Activated naive CD4-positive, alpha-beta T cell treated with anti-CD3 and anti-CD28 coated beads for 36 hours (primary cell): ENCODE data around the gene TMEM203. TPM values are rescaled to one million over a fixed set of nuclear protein-coding genes. Genes with fewer than 3 reads are reported as not detected.

Source experiments
- CTCF ChIA-PET: fragments of 350-600 bp; sonication (Branson Sonifier 250); formaldehyde crosslinking; loops from one replicate; lab custom pipeline; 2021; ENCODE audit warnings: antibody characterized with exemption; lab: Charles Lee
- DNase-seq: peaks from one replicate; pipeline ENCODE4 v3.0.0-alpha.2; 2020
- H3K27ac Mint-ChIP-seq: one replicate; pipeline ENCODE4 v1.8.0; 2021; ENCODE audit warnings: mild to moderate bottlenecking, mixed read lengths
- H3K27me3 Mint-ChIP-seq: one replicate; pipeline ENCODE4 v1.8.0; 2021; ENCODE audit warnings: low read depth, mixed read lengths
- H3K36me3 Mint-ChIP-seq: one replicate; pipeline ENCODE4 v1.8.0; 2021; ENCODE audit warnings: low read depth, mixed read lengths
- H3K4me1 Mint-ChIP-seq: one replicate; pipeline ENCODE4 v1.8.0; 2021; ENCODE audit warnings: low read depth, mixed read lengths
- H3K4me3 Mint-ChIP-seq: one replicate; pipeline ENCODE4 v1.8.0; 2021; ENCODE audit warnings: mild to moderate bottlenecking, moderate library complexity, mixed read lengths
- H3K9me3 Mint-ChIP-seq: one replicate; pipeline ENCODE4 v1.8.0; 2021; ENCODE audit warnings: mixed read lengths
- intact Hi-C: fragments of 100-400 bp; cut with micrococcal nuclease; formaldehyde crosslinking; loops from one replicate; pipeline ENCODE4 v1.15.1; 2023
- total RNA-seq, 2 experiments: library from RNA; stranded (reverse); gene quantifications; one replicate each; pipeline ENCODE4 v1.2.3, GENCODE V29; 2021

The TMEM203 gene
- 10 to 100 TPM; 21.8 to 23.2 TPM for total RNA-seq

- H3K27ac Mint-ChIP-seq: peak within 1 kb of the TSS; percentile 84
- peaks cover 25% of the 10 kb centered on the region for H3K36me3 Mint-ChIP-seq
- CTCF ChIA-PET: interaction anchor here (1.6 kb wide), 1 partner anchor 12 kb away, joined by 5 read pairs; a partner anchor contains a TSS
- H3K4me3 Mint-ChIP-seq: peak within 1 kb of the TSS; percentile 92
- intact Hi-C loops: loop anchor here (1.0 to 2.0 kb wide), 3 partner anchors 17 to 55 kb away; partner anchors contain the start of genes ANAPC2 and SSNA1
- peaks cover 54% of the 10 kb centered on the region for H3K4me1 Mint-ChIP-seq
- H3K9me3 Mint-ChIP-seq: no peaks in the 10 kb centered on the region
- DNase-seq: peak; percentile 96
- H3K27me3 Mint-ChIP-seq: no peaks in the 10 kb centered on the region
Observed at GRCh38 chr9:137205126-137206069, at the start of gene TMEM203, which contains the start of gene NDOR1. Gene TMEM203 (minus strand): TSS chr9:137205648. CDS start chr9:137205414, 234 bp downstream. Gene NDOR1 (plus strand): TSS chr9:137205700. CDS start chr9:137205778, 78 bp downstream.

GRCh38 chr9:137254624-137255447, 49.4 kb upstream of the TMEM203 start, which contains the start of gene NELFB:
Gene NELFB (plus strand): TSS chr9:137255327.
- H3K4me3 Mint-ChIP-seq: peak within 1 kb of the TSS; percentile 85
- intact Hi-C loops: loop anchor here (1.0 kb wide), 2 partner anchors 14 to 32 kb away; partner anchors contain the start of gene TUBB4B
- H3K9me3 Mint-ChIP-seq: no peaks in the 10 kb centered on the region
- peaks cover 18% of the 10 kb centered on the region for H3K4me1 Mint-ChIP-seq
- CTCF ChIA-PET: interaction anchor here (0.8 to 3.1 kb wide), 3 partner anchors 16 to 220 kb away, joined by 3 to 13 read pairs (median 3); no protein-coding TSS in a partner anchor
- H3K36me3 Mint-ChIP-seq: peaks cover 8% of the 10 kb centered on the region
- DNase-seq: peak; percentile 95
- H3K27ac Mint-ChIP-seq: peak within 1 kb of the TSS; percentile 75
- no peaks in the 10 kb centered on the region for H3K27me3 Mint-ChIP-seq

GRCh38 chr9:137253717-137254623, 48.5 kb upstream of the TMEM203 start:
- H3K4me3 Mint-ChIP-seq: peak overlapping the region; percentile 85
- no peaks in the 10 kb centered on the region for H3K27me3 Mint-ChIP-seq
- no peak for DNase-seq
- CTCF ChIA-PET: interaction anchor here (0.8 to 3.1 kb wide), 3 partner anchors 15 to 219 kb away, joined by 3 to 13 read pairs (median 3); no protein-coding TSS in a partner anchor
- intact Hi-C loops: no loop called here
- H3K4me1 Mint-ChIP-seq: peaks cover 18% of the 10 kb centered on the region
- H3K36me3 Mint-ChIP-seq: peaks cover 6% of the 10 kb centered on the region
- no peaks in the 10 kb centered on the region for H3K9me3 Mint-ChIP-seq
- H3K27ac Mint-ChIP-seq: no peak overlapping the region

- no peak overlapping the region for H3K27ac Mint-ChIP-seq
- no peak for DNase-seq
- peaks cover 18% of the 10 kb centered on the region for H3K4me1 Mint-ChIP-seq
- no peaks in the 10 kb centered on the region for H3K9me3 Mint-ChIP-seq
- no peaks in the 10 kb centered on the region for H3K27me3 Mint-ChIP-seq
- intact Hi-C loops: no loop called here
- peaks cover 3% of the 10 kb centered on the region for H3K36me3 Mint-ChIP-seq
- no peak overlapping the region for H3K4me3 Mint-ChIP-seq
- CTCF ChIA-PET: no interaction called here
Observed at GRCh38 chr9:137252555-137253506, 47.4 kb upstream of the TMEM203 start.

GRCh38 chr9:137251490-137252268, 46.2 kb upstream of the TMEM203 start:
- H3K27ac Mint-ChIP-seq: no peak overlapping the region
- DNase-seq: no peak
- no peaks in the 10 kb centered on the region for H3K9me3 Mint-ChIP-seq
- H3K4me3 Mint-ChIP-seq: no peak overlapping the region
- peaks cover 12% of the 10 kb centered on the region for H3K4me1 Mint-ChIP-seq
- CTCF ChIA-PET: interaction anchor here (0.8 to 1.1 kb wide), 2 partner anchors 19 to 132 kb away, joined by 3 read pairs; no protein-coding TSS in a partner anchor
- intact Hi-C loops: no loop called here
- H3K36me3 Mint-ChIP-seq: peaks cover 1% of the 10 kb centered on the region
- H3K27me3 Mint-ChIP-seq: no peaks in the 10 kb centered on the region

GRCh38 chr9:137251194-137251461, 45.7 kb upstream of the TMEM203 start, which contains the start of gene STPG3:
Gene STPG3 (plus strand): TSS chr9:137251286. CDS start chr9:137251287, 1 bp downstream.
- no peak within 1 kb of the TSS for H3K4me3 Mint-ChIP-seq
- H3K27me3 Mint-ChIP-seq: no peaks in the 10 kb centered on the region
- no peaks in the 10 kb centered on the region for H3K36me3 Mint-ChIP-seq
- CTCF ChIA-PET: interaction anchor here (0.8 to 1.1 kb wide), 2 partner anchors 18 to 132 kb away, joined by 3 read pairs; no protein-coding TSS in a partner anchor
- DNase-seq: no peak
- intact Hi-C loops: no loop called here
- no peak within 1 kb of the TSS for H3K27ac Mint-ChIP-seq
- H3K4me1 Mint-ChIP-seq: peaks cover 7% of the 10 kb centered on the region
- no peaks in the 10 kb centered on the region for H3K9me3 Mint-ChIP-seq

- no peak for DNase-seq
- intact Hi-C loops: no loop called here
- H3K36me3 Mint-ChIP-seq: no peaks in the 10 kb centered on the region
- H3K27me3 Mint-ChIP-seq: no peaks in the 10 kb centered on the region
- H3K4me1 Mint-ChIP-seq: peaks cover 6% of the 10 kb centered on the region
- no peak overlapping the region for H3K4me3 Mint-ChIP-seq
- no peaks in the 10 kb centered on the region for H3K9me3 Mint-ChIP-seq
- CTCF ChIA-PET: interaction anchor here (0.8 to 1.1 kb wide), 2 partner anchors 17 to 131 kb away, joined by 3 read pairs; no protein-coding TSS in a partner anchor
- no peak overlapping the region for H3K27ac Mint-ChIP-seq
Observed at GRCh38 chr9:137250329-137251193, 45.1 kb upstream of the TMEM203 start.

- H3K4me3 Mint-ChIP-seq: no peak overlapping the region
- intact Hi-C loops: loop anchor here (10.0 kb wide), 1 partner anchor 763 kb away; the partner anchor contains the start of gene SEC16A
- no peak overlapping the region for H3K27ac Mint-ChIP-seq
- H3K36me3 Mint-ChIP-seq: peaks cover 6% of the 10 kb centered on the region
- CTCF ChIA-PET: interaction anchor here (1.5 kb wide), 1 partner anchor 9 kb away, joined by 4 read pairs; no protein-coding TSS in a partner anchor
- no peak for DNase-seq
- no peaks in the 10 kb centered on the region for H3K27me3 Mint-ChIP-seq
- H3K4me1 Mint-ChIP-seq: peaks cover 5% of the 10 kb centered on the region
- H3K9me3 Mint-ChIP-seq: no peaks in the 10 kb centered on the region
Observed at GRCh38 chr9:137247916-137248175, 42.4 kb upstream of the TMEM203 start.

- Mint-ChIP-seq H3K27me3 (no peaks in the 10 kb centered on the region), H3K9me3 (no peaks in the 10 kb centered on the region), H3K4me1 (peaks cover 11% of the 10 kb centered on the region), H3K4me3 (no peak overlapping the region), H3K27ac (no peak overlapping the region), H3K36me3 (peaks cover 11% of the 10 kb centered on the region)
- DNase-seq: no peak
- intact Hi-C loops: loop anchor here (10.0 kb wide), 1 partner anchor 763 kb away; the partner anchor contains the start of gene SEC16A
- CTCF ChIA-PET: interaction anchor here (1.1 to 1.5 kb wide), 2 partner anchors 9 to 11 kb away, joined by 3 to 4 read pairs; no protein-coding TSS in a partner anchor
Observed at GRCh38 chr9:137247135-137247915, 41.9 kb upstream of the TMEM203 start.
